HepG2 (cell line): ENCODE results near the gene HSD11B1L. TPM values are rescaled to one million over a fixed set of nuclear protein-coding genes. Genes with fewer than 3 reads are reported as not detected.

Source experiments
- AKAP8 ChIP-seq: sonication (generic); formaldehyde crosslinking; IDR thresholded peaks from 2 replicates; pipeline ENCODE4 v1.5.1; 2020; ENCODE audit warnings: mild to moderate bottlenecking, missing genetic modification reagents
- ATF1 ChIP-seq: IDR thresholded peaks from 2 replicates; pipeline ENCODE4 v1.6.1; 2016; ENCODE audit warnings: mild to moderate bottlenecking, control low read depth
- DNMT3B ChIP-seq: conservative IDR thresholded peaks from 2 replicates; pipeline ENCODE4 v1.6.1; 2016; ENCODE audit warnings: missing biosample characterization, control low read depth
- HDAC1 ChIP-seq: sonication (generic); formaldehyde crosslinking; IDR thresholded peaks from 2 replicates; pipeline ENCODE4 v1.5.1; 2020; ENCODE audit warnings: mild to moderate bottlenecking, missing genetic modification reagents
- HDAC6 ChIP-seq: fragments of 200-600 bp; sonication (generic); IDR thresholded peaks from 2 replicates; pipeline ENCODE4 v1.7.0; 2017; ENCODE audit warnings: mild to moderate bottlenecking, antibody characterized with exemption, low read length, low read depth
- HNRNPL ChIP-seq: fragments of 200-400 bp; formaldehyde crosslinking; IDR thresholded peaks from 2 replicates; pipeline ENCODE4 v1.6.1; 2017; ENCODE audit warnings: mild to moderate bottlenecking, low read depth, low read length
- MAX ChIP-seq: IDR thresholded peaks from 2 replicates; pipeline ENCODE4 v1.6.1; 2012; ENCODE audit warnings: inconsistent platforms
- NCOA1 ChIP-seq: sonication (generic); formaldehyde crosslinking; IDR thresholded peaks from 2 replicates; pipeline ENCODE4 v1.9.0; 2021; ENCODE audit warnings: missing genetic modification reagents
- REPIN1 ChIP-seq: sonication (generic); formaldehyde crosslinking; IDR thresholded peaks from 2 replicates; pipeline ENCODE4 v1.8.0; 2022; ENCODE audit warnings: missing genetic modification reagents, low read depth, mild to moderate bottlenecking, borderline replicate concordance
- SALL1 ChIP-seq: sonication (generic); formaldehyde crosslinking; IDR thresholded peaks from 2 replicates; pipeline ENCODE4 v1.8.0; 2022; ENCODE audit warnings: mild to moderate bottlenecking, missing genetic modification reagents
- ZFP37 ChIP-seq: sonication (generic); formaldehyde crosslinking; IDR thresholded peaks from 2 replicates; pipeline ENCODE4 v1.4.0; 2020; ENCODE audit warnings: missing genetic modification reagents, borderline replicate concordance
- ZFP41 ChIP-seq: sonication (generic); formaldehyde crosslinking; IDR thresholded peaks from 2 replicates; pipeline ENCODE4 v1.4.0; 2020; ENCODE audit warnings: mild to moderate bottlenecking, missing genetic modification reagents, borderline replicate concordance
- ZMYM3 ChIP-seq: sonication (generic); formaldehyde crosslinking; IDR thresholded peaks from 2 replicates; pipeline ENCODE4 v1.5.1; 2020; ENCODE audit warnings: mild to moderate bottlenecking, missing genetic modification reagents
- ZNF230 ChIP-seq: sonication (generic); formaldehyde crosslinking; IDR thresholded peaks from 2 replicates; pipeline ENCODE4 v1.4.0; 2020; ENCODE audit warnings: mild to moderate bottlenecking, missing genetic modification reagents
- ZNF430 ChIP-seq: sonication (generic); formaldehyde crosslinking; IDR thresholded peaks from 2 replicates; pipeline ENCODE4 v1.9.0; 2021; ENCODE audit warnings: mild to moderate bottlenecking, missing genetic modification reagents
- ZNF496 ChIP-seq: sonication (generic); formaldehyde crosslinking; IDR thresholded peaks from 2 replicates; pipeline ENCODE4 v1.8.1; 2023; ENCODE audit warnings: mild to moderate bottlenecking, moderate library complexity, missing genetic modification reagents; ENCODE audit not compliant: insufficient replicate concordance
- ZZZ3 ChIP-seq: sonication (generic); formaldehyde crosslinking; IDR thresholded peaks from 2 replicates; pipeline ENCODE4 v1.4.0; 2020; ENCODE audit warnings: missing genetic modification reagents, mild to moderate bottlenecking, borderline replicate concordance
- polyA plus RNA-seq, 8 experiments: library from polyadenylated mRNA; depleted of rRNA in 3 of 8; stranded (reverse) in 7 of 8; unstranded in 1 of 8; fragments of >200 nt; fragmentation: Illumina TruSeq in 4 of 8; extraction: Trizol in 4 of 8; gene quantifications; 2 replicates each; pipeline versions ENCODE4 v1.2.1 to v1.2.3, GENCODE V29; 2011 to 2016; ENCODE audit warnings: low read depth in 4 of 8, missing spikeins in 1 of 8, mixed read lengths in 1 of 8; ENCODE audit not compliant: insufficient read depth in 1 of 8
- total RNA-seq, 5 experiments: library from RNA; depleted of rRNA; stranded (reverse); fragments of >200 nt; fragmentation: Illumina TruSeq; extraction: Trizol; gene quantifications; 2 replicates each; pipeline ENCODE4 v1.2.3, GENCODE V29; 2016; ENCODE audit warnings: low read depth in 1 of 5
- TF ChIP-seq, protein P1 (sequence below): sonication (generic); formaldehyde crosslinking; IDR thresholded peaks from 2 replicates; pipeline ENCODE4 v1.4.0; 2020; ENCODE audit warnings: missing genetic modification reagents
- TF ChIP-seq, protein P2 (sequence below): sonication (generic); IDR thresholded peaks from 2 replicates; pipeline ENCODE4 v1.6.1; 2016; ENCODE audit warnings: low read depth, borderline replicate concordance
- TF ChIP-seq, protein P3 (sequence below): sonication (generic); formaldehyde crosslinking; IDR thresholded peaks from 2 replicates; pipeline ENCODE4 v1.8.1; 2023; ENCODE audit warnings: mild to moderate bottlenecking, moderate library complexity, missing genetic modification reagents
- TF ChIP-seq, protein P4 (sequence below): sonication (generic); formaldehyde crosslinking; IDR thresholded peaks from 2 replicates; pipeline ENCODE4 v1.4.0; 2020; ENCODE audit warnings: missing genetic modification reagents, borderline replicate concordance

HSD11B1L gene
- total and polyA plus RNA-seq, 2 of the 13 experiments (the other 11 are each of a cell fraction or from before 2014, with no cell fraction given), result 2.8 to 3.9 TPM

DNA sequence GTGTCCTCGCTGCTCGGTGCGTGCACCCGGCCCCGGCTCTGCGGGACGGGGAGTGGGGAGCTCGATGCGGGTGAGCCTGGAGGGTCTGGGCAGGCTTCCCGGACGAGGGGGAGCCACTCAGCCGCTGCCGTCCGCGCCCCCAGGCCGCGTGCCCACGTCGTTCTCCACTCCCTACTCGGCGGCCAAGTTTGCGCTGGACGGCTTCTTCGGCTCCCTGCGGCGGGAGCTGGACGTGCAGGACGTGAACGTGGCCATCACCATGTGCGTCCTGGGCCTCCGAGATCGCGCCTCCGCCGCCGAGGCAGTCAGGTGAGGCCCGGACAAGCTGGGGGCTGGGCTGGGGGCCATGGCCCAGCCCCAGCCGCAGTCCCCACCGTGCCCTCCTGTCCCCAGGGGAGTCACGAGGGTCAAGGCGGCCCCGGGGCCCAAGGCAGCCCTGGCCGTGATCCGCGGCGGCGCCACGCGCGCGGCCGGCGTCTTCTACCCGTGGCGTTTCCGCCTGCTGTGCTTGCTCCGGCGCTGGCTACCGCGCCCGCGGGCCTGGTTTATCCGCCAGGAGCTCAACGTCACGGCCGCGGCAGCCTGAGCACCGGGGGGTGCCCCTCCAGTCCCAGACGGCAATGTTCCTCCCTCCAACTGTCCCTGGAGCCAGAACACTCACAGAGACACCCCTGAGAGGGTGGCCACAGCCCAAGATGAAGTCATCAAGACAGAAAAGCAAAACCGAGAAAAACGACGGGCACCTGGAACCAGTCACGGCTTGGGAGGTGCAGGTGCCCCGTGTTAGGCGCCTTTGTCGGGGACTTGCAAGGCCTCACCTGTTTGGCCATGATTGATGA lies 6.8 kb downstream of the HSD11B1L start (continued):
- TF ChIP-seq, protein P1, sequence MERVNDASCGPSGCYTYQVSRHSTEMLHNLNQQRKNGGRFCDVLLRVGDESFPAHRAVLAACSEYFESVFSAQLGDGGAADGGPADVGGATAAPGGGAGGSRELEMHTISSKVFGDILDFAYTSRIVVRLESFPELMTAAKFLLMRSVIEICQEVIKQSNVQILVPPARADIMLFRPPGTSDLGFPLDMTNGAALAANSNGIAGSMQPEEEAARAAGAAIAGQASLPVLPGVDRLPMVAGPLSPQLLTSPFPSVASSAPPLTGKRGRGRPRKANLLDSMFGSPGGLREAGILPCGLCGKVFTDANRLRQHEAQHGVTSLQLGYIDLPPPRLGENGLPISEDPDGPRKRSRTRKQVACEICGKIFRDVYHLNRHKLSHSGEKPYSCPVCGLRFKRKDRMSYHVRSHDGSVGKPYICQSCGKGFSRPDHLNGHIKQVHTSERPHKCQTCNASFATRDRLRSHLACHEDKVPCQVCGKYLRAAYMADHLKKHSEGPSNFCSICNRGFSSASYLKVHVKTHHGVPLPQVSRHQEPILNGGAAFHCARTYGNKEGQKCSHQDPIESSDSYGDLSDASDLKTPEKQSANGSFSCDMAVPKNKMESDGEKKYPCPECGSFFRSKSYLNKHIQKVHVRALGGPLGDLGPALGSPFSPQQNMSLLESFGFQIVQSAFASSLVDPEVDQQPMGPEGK, result no peak
- no peak for TF ChIP-seq HNRNPL
- no peak for TF ChIP-seq SALL1
- TF ChIP-seq, protein P2, sequence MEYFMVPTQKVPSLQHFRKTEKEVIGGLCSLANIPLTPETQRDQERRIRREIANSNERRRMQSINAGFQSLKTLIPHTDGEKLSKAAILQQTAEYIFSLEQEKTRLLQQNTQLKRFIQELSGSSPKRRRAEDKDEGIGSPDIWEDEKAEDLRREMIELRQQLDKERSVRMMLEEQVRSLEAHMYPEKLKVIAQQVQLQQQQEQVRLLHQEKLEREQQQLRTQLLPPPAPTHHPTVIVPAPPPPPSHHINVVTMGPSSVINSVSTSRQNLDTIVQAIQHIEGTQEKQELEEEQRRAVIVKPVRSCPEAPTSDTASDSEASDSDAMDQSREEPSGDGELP, result no peak
- TF ChIP-seq AKAP8, result no peak
- no peak for TF ChIP-seq MAX
- peak; percentile 42; the same call in 1 of the 2 replicates for TF ChIP-seq HDAC1
- TF ChIP-seq, protein P3, sequence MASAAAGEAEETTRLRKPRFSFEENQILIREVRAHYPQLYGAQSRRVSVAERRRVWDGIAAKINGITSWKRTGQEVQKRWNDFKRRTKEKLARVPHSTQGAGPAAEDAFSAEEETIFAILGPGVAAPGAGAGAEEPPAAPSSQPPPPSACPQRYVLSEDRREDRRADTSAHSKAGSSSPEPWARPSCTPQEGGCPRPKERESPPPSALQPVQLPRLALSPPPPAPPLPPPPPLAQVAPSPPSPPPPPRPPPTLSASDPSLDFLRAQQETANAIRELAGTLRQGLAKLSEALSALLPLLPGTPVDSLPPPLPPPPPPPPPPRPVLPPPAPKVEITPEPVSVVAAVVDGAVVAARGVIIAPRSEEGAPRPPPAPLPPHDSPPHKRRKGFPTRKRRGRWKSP (CRISPR knock-in tag), result no peak
- 0 out of 2 replicates have a peak, but pooled peaks have one; percentile 4 for TF ChIP-seq ZMYM3 (CRISPR knock-in tag)
- no peak for TF ChIP-seq DNMT3B (CRISPR knock-in tag)
- no peak for TF ChIP-seq ATF1 (CRISPR knock-in tag)
- TF ChIP-seq ZNF496 (CRISPR knock-in tag), result no peak
- no peak for TF ChIP-seq ZZZ3
- no peak for TF ChIP-seq ZFP37 (CRISPR knock-in tag)
- TF ChIP-seq ZNF430, result no peak
- TF ChIP-seq REPIN1 (CRISPR knock-in tag), result no peak
- TF ChIP-seq, protein P4, sequence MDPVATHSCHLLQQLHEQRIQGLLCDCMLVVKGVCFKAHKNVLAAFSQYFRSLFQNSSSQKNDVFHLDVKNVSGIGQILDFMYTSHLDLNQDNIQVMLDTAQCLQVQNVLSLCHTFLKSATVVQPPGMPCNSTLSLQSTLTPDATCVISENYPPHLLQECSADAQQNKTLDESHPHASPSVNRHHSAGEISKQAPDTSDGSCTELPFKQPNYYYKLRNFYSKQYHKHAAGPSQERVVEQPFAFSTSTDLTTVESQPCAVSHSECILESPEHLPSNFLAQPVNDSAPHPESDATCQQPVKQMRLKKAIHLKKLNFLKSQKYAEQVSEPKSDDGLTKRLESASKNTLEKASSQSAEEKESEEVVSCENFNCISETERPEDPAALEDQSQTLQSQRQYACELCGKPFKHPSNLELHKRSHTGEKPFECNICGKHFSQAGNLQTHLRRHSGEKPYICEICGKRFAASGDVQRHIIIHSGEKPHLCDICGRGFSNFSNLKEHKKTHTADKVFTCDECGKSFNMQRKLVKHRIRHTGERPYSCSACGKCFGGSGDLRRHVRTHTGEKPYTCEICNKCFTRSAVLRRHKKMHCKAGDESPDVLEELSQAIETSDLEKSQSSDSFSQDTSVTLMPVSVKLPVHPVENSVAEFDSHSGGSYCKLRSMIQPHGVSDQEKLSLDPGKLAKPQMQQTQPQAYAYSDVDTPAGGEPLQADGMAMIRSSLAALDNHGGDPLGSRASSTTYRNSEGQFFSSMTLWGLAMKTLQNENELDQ (CRISPR knock-in tag), result no peak
- TF ChIP-seq HDAC6, result no peak
- no peak for TF ChIP-seq NCOA1 (CRISPR knock-in tag)
- no peak for TF ChIP-seq ZNF230 (CRISPR knock-in tag)
- TF ChIP-seq ZFP41 (CRISPR knock-in tag), result no peak
